Measurements from ENCODE around the gene TMEM165. TPM values are rescaled to one million over a fixed set of nuclear protein-coding genes. Genes with fewer than 3 reads are reported as not detected.
A peak's percentile ranks its signal among the peaks of the same experiment; 100 is the strongest.
"Not testable (repeated sequence)": the region's sequence is repeated elsewhere in the genome, so short reads cannot be mapped to it uniquely, and the experiment has no call there.

TMEM165 gene, protein sequence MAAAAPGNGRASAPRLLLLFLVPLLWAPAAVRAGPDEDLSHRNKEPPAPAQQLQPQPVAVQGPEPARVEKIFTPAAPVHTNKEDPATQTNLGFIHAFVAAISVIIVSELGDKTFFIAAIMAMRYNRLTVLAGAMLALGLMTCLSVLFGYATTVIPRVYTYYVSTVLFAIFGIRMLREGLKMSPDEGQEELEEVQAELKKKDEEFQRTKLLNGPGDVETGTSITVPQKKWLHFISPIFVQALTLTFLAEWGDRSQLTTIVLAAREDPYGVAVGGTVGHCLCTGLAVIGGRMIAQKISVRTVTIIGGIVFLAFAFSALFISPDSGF
- polyA plus RNA-seq (2013, experiment 1 of 2): 76.6 TPM
- 71.7 TPM for polyA plus RNA-seq (2013, experiment 2 of 2)

DNA sequence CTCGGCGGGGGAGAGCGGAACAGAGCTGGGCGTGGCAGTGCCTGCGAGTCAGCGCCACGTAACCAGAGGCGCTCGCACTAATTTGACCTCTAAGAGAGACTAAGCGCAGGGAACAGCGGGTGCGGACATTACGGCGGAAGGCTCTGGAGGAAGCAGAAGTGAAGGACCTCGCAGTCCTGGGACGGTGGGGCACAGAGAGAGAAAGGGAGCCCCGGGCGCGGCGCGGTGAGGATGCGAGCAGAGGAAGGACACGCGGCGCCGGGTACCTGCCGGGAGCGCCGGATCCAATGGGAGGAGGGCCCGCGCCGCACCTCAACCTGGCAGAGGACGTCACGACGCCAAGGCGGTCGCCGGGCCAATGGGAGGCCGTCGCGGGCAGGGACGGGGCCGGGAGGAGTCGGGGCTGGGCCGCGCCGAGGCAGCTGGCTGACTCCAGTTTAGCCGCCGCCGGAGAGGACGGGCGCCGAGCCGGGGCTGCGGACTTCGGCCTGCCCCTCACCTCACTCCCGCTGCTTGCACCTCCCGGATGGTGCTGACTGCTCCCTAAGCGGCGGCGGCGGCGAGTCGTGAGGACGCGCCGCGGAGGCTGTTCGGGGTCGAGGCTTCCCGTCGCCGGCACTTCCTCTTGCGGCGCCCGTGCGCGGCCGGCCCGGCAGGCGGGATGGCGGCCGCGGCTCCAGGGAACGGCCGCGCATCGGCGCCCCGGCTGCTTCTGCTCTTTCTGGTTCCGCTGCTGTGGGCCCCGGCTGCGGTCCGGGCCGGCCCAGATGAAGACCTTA, at the start of gene TMEM165:
TMEM165 (plus strand) TSS at position 429 of the 779 bp plus-strand sequence; CDS start at position 662, 233 bp downstream.
- peaks cover 12% of the 10 kb centered on the region for H3K36me3 ChIP-seq (ENCODE audit: control insufficient read depth, insufficient read depth, low read length)
- WGBS, 2 experiments (ENCODE audit: insufficient coverage in 2 of 2): 0 to 1% methylated on average over 84 to 85 of the region's 95 CpGs
- no peaks in the 10 kb centered on the region for H3K9me3 ChIP-seq (ENCODE audit: control insufficient read depth, low read length)
- no peaks in the 10 kb centered on the region for H3K4me1 ChIP-seq (ENCODE audit: control insufficient read depth, insufficient read depth, low read length, poor library complexity, severe bottlenecking)
- H3K27ac ChIP-seq (ENCODE audit: low read depth, low read length, severe bottlenecking): peak within 1 kb of the TSS; percentile 82
- peak within 1 kb of the TSS; percentile 91 for H3K4me3 ChIP-seq (ENCODE audit: extremely low read depth, insufficient read depth, low read length, poor library complexity, severe bottlenecking)

DNA sequence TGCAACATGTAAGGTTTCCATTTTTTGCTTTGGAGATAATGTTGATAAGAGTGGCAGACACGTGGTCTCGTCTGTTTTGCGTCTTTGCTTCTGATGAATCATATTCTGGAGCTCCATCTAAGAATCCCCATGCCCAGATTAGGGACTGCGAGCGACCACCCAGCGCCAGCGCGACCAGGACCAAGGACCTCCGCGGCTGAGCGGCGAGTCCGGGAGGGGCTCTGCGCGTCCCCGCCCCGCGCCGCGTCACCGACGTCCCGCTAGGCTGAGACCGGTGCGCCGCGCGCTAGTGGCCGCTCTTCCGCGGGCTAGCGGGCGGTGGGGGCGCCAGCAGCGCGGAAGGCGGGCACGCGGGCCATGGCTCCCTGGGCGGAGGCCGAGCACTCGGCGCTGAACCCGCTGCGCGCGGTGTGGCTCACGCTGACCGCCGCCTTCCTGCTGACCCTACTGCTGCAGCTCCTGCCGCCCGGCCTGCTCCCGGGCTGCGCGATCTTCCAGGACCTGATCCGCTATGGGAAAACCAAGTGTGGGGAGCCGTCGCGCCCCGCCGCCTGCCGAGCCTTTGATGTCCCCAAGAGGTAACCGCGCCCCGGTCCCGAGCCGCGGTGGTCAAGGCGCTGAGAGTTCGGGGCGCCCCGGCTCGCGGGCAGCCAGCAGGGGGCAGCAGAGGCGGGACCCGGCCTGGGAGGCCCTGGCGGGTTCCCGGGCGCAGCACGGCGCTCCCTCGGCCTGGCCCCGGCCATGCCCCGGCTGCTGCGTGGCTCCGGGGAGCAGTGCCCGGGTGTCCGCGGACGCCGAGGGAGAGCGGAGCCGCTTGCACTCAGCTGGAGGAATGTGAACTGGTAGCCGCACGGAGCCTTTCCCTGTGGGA, 49.5 kb upstream of the TMEM165 start, which contains the start of gene SRD5A3:
SRD5A3 (plus strand) TSS at position 263 of the 871 bp plus-strand sequence; CDS start at position 358, 95 bp downstream.
- Histone ChIP-seq H3K4me3 (ENCODE audit: extremely low read depth, insufficient read depth, low read length, poor library complexity, severe bottlenecking) (peak within 1 kb of the TSS; percentile 60), H3K9me3 (ENCODE audit: control insufficient read depth, low read length) (no peaks in the 10 kb centered on the region), H3K27ac (ENCODE audit: low read depth, low read length, severe bottlenecking) (peak within 1 kb of the TSS; percentile 93), H3K4me1 (ENCODE audit: control insufficient read depth, insufficient read depth, low read length, poor library complexity, severe bottlenecking) (no peaks in the 10 kb centered on the region), H3K36me3 (ENCODE audit: control insufficient read depth, insufficient read depth, low read length) (no peaks in the 10 kb centered on the region)
- WGBS, 2 experiments (ENCODE audit: insufficient coverage in 2 of 2): 1% methylated on average over 43 to 77 of the region's 95 CpGs

DNA sequence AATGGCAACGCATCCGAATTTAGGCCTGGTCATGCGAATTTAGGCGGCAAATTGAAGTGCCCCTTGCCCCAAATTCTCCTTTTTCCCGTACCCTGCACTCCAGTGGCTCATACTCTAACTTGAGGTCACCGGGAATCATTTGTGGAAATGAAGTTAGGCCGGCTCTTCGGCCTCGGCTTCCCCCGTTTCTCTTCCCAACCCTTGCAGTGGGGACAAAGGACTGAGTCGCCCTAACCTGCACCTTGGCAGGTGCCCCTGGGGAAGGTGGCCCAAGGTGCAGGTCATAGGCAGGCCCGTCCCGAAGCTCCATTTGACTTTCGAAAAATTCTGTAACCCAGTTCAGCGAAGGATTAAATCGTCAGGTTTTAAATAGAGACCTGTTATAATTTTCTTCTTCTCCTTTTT, 48.9 kb upstream of the TMEM165 start:
- peak overlapping the region; percentile 52 for H3K27ac ChIP-seq (ENCODE audit: low read depth, low read length, severe bottlenecking)
- H3K4me1 ChIP-seq (ENCODE audit: control insufficient read depth, insufficient read depth, low read length, poor library complexity, severe bottlenecking): no peaks in the 10 kb centered on the region
- H3K36me3 ChIP-seq (ENCODE audit: control insufficient read depth, insufficient read depth, low read length): peaks cover 4% of the 10 kb centered on the region
- no peaks in the 10 kb centered on the region for H3K9me3 ChIP-seq (ENCODE audit: control insufficient read depth, low read length)
- peak overlapping the region; percentile 60 for H3K4me3 ChIP-seq (ENCODE audit: extremely low read depth, insufficient read depth, low read length, poor library complexity, severe bottlenecking)
- WGBS, 2 experiments (ENCODE audit: insufficient coverage in 2 of 2): 33 to 44% methylated on average over 11 to 14 of the region's 16 CpGs

DNA sequence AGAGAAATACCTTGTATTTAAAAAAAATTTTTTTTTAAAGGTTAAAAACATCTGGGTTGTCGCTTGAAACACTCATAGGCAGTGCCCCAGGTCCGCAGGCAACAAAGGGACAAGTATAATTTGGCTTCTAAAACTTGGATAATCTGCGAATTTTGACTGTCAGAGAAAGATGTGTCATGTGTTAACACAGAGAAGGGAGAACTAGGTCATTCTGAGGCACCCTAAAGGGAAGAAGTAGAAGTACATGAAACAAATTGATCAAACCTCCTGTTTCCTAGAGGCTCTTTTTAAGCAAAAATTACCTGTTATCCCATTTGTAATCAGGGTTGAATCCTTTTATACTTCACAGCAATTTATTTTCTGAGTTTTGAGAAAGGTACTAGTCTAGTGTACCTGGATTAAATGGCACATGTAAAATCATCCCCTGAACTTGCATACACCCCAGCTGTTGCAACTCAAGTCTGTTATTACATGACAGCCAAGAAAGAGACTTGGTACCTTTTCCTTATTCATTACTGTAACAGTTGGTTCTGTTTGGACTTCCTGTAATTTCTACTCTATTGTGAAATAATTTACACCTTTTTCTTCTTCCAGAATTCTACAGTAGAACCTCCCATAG, 48.0 kb upstream of the TMEM165 start:
- no peak overlapping the region for H3K27ac ChIP-seq (ENCODE audit: low read depth, low read length, severe bottlenecking)
- H3K36me3 ChIP-seq (ENCODE audit: control insufficient read depth, insufficient read depth, low read length): peaks cover 9% of the 10 kb centered on the region
- H3K9me3 ChIP-seq (ENCODE audit: control insufficient read depth, low read length): no peaks in the 10 kb centered on the region
- WGBS, 2 experiments (ENCODE audit: insufficient coverage in 2 of 2): 93 to 97% methylated on average over 3 of the region's 3 CpGs
- no peaks in the 10 kb centered on the region for H3K4me1 ChIP-seq (ENCODE audit: control insufficient read depth, insufficient read depth, low read length, poor library complexity, severe bottlenecking)
- H3K4me3 ChIP-seq (ENCODE audit: extremely low read depth, insufficient read depth, low read length, poor library complexity, severe bottlenecking): peak overlapping the region; percentile 60

DNA sequence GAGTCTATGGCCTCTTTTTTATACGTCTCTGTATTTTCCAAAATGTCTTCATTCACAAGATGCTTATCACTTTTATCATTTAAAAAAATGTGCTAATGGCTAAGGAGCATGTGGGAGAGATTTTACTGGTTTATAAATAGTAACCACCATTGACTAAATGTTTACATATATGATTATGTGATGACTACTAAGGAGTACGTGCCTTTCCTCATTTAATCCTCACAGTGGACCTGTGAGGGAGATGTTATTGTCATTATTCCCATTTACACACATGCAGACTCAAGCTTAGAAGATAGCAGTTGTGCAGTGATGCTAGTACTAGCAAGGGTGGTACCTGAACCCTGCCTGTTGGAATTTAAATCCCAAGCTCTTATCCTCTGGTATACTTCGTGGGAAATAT, 47.3 kb upstream of the TMEM165 start:
- 80 to 100% methylated on average over 1 of the region's 3 CpGs for WGBS, 2 experiments (ENCODE audit: insufficient coverage in 2 of 2)
- Histone ChIP-seq H3K27ac (ENCODE audit: low read depth, low read length, severe bottlenecking) (no peak overlapping the region), H3K9me3 (ENCODE audit: control insufficient read depth, low read length) (no peaks in the 10 kb centered on the region), H3K4me3 (ENCODE audit: extremely low read depth, insufficient read depth, low read length, poor library complexity, severe bottlenecking) (no peak overlapping the region), H3K4me1 (ENCODE audit: control insufficient read depth, insufficient read depth, low read length, poor library complexity, severe bottlenecking) (no peaks in the 10 kb centered on the region), H3K36me3 (ENCODE audit: control insufficient read depth, insufficient read depth, low read length) (peaks cover 9% of the 10 kb centered on the region)

DNA sequence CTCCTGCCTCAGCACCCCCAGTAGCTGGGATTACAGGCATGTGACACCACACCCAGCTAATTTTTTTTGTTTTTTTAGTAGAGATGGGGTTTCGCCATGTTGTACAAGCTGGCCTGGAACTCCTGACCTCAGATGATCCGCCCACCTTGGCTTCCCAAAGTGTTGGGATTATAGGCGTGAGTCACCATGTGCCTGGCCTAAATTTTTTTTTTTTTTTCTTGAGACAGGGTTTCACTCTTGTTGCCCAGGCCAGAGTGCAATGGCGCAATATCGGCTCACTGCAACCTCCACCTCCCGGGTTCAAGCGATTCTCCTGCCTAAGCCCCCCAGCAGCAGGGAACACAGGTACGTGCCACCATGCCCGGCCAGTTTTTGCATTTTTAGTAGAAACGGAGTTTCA, 44.9 kb upstream of the TMEM165 start:
- WGBS, 2 experiments (ENCODE audit: insufficient coverage in 2 of 2): 90 to 99% methylated on average over 8 to 10 of the region's 10 CpGs
- H3K27ac ChIP-seq (ENCODE audit: low read depth, low read length, severe bottlenecking); H3K4me1 ChIP-seq (ENCODE audit: control insufficient read depth, insufficient read depth, low read length, poor library complexity, severe bottlenecking); H3K4me3 ChIP-seq (ENCODE audit: extremely low read depth, insufficient read depth, low read length, poor library complexity, severe bottlenecking); H3K9me3 ChIP-seq (ENCODE audit: control insufficient read depth, low read length): not testable (repeated sequence)
- H3K36me3 ChIP-seq (ENCODE audit: control insufficient read depth, insufficient read depth, low read length): peaks cover 13% of the 10 kb centered on the region

DNA sequence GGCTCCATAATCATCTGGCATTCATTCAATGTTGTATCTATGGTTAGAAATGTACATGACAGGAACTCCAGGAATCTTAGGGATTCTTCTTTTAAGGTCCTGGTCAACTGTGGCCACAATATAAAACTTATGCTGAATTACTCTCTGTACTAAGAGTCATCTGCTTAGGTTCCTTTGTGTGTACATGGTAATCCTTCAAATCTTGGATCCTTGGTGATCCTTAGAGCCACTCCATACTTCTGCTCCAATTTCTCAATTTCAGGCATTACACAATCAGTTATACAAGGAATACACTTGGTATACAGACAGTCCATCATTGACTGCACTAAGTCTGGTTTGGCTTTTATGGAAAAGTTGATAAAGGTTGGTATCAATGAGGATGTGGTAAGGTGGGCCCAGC, 43.9 kb upstream of the TMEM165 start:
- Histone ChIP-seq H3K27ac (ENCODE audit: low read depth, low read length, severe bottlenecking) (no peak overlapping the region), H3K4me3 (ENCODE audit: extremely low read depth, insufficient read depth, low read length, poor library complexity, severe bottlenecking) (no peak overlapping the region), H3K4me1 (ENCODE audit: control insufficient read depth, insufficient read depth, low read length, poor library complexity, severe bottlenecking) (peaks cover 4% of the 10 kb centered on the region), H3K36me3 (ENCODE audit: control insufficient read depth, insufficient read depth, low read length) (peaks cover 13% of the 10 kb centered on the region), H3K9me3 (ENCODE audit: control insufficient read depth, low read length) (no peaks in the 10 kb centered on the region)

DNA sequence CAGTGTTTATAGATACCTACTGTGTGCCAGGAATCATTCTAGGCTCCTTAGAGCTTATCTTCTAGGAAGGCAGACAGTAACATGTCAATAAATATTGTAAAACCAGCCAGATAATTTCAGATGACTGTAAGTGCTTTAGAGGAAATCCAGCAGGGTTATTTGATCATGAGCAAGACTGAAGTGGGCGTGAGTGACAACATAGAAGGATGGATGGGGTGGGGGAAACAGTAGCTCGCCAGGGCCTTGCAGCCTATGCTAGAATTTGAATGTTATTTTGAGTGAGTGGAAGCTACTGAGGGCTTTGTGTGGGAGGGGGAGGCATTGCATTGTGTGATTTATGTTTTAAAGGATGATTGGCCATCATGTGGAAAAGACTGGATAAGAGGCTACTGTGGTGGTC, 43.0 kb upstream of the TMEM165 start:
- Histone ChIP-seq H3K4me1 (ENCODE audit: control insufficient read depth, insufficient read depth, low read length, poor library complexity, severe bottlenecking) (peaks cover 4% of the 10 kb centered on the region), H3K36me3 (ENCODE audit: control insufficient read depth, insufficient read depth, low read length) (peaks cover 13% of the 10 kb centered on the region)

DNA sequence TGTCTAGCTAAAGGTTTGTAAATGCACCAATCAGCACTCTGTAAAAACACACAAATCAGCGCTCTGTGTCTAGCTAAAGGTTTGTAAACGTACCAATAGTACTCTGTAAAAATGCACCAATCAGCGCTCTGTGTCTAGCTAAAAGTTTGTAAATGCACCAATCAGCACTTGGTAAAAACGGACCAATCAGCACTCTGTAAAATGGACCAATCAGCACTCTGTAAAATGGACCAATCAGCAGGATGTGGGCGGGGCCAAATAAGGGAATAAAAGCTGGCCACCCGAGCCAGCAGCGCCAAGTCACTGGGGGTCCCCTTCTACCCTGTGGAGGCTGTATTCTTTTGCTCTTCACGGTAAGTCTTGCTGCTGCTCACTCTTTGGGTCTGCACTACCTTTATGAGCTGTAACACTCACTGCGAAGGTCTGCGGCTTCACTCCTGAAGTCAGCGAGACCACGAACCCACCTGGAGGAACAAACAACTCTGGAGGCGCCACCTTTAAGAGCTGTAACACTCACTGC, 42.5 kb upstream of the TMEM165 start:
- H3K9me3 ChIP-seq (ENCODE audit: control insufficient read depth, low read length); H3K4me3 ChIP-seq (ENCODE audit: extremely low read depth, insufficient read depth, low read length, poor library complexity, severe bottlenecking); H3K4me1 ChIP-seq (ENCODE audit: control insufficient read depth, insufficient read depth, low read length, poor library complexity, severe bottlenecking); H3K27ac ChIP-seq (ENCODE audit: low read depth, low read length, severe bottlenecking): not testable (repeated sequence)
- 92 to 93% methylated on average over 12 to 13 of the region's 13 CpGs for WGBS, 2 experiments (ENCODE audit: insufficient coverage in 2 of 2)
- H3K36me3 ChIP-seq (ENCODE audit: control insufficient read depth, insufficient read depth, low read length): peaks cover 13% of the 10 kb centered on the region

More for the DNA sequence above, 43.0 kb upstream of the TMEM165 start:
- Histone ChIP-seq H3K9me3 (ENCODE audit: control insufficient read depth, low read length) (no peaks in the 10 kb centered on the region), H3K4me3 (ENCODE audit: extremely low read depth, insufficient read depth, low read length, poor library complexity, severe bottlenecking) (no peak overlapping the region), H3K27ac (ENCODE audit: low read depth, low read length, severe bottlenecking) (no peak overlapping the region)
- WGBS, 2 experiments (ENCODE audit: insufficient coverage in 2 of 2): 93 to 100% methylated on average over 2 of the region's 2 CpGs

DNA sequence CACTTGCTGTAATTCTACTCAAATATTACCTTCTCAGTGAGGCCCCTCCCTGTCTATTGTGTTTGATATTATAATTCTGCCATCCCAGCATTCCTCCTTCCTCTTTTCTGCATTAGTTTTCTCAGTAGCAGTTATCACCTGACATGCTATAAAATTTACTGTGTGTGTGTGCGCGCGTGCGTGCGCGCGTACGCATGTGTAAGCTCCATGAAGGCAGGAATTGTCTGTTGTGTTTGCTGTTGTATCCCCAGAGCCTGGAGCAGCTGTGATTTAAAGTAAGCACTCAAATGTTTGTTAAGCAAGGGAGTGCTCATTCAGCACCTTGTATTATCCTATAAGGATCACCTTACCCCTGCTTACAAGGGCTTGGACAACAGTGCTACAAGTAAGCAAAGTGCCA, 41.1 kb upstream of the TMEM165 start:
- 100% methylated on average over 3 of the region's 8 CpGs; no CpG with 5 or more reads in 1 of the 2 experiments for WGBS, 2 experiments (ENCODE audit: insufficient coverage in 2 of 2)
- Histone ChIP-seq H3K27ac (ENCODE audit: low read depth, low read length, severe bottlenecking) (no peak overlapping the region), H3K4me3 (ENCODE audit: extremely low read depth, insufficient read depth, low read length, poor library complexity, severe bottlenecking) (no peak overlapping the region), H3K36me3 (ENCODE audit: control insufficient read depth, insufficient read depth, low read length) (peaks cover 13% of the 10 kb centered on the region), H3K4me1 (ENCODE audit: control insufficient read depth, insufficient read depth, low read length, poor library complexity, severe bottlenecking) (peaks cover 4% of the 10 kb centered on the region), H3K9me3 (ENCODE audit: control insufficient read depth, low read length) (no peaks in the 10 kb centered on the region)

All from mesodermal cell (in vitro differentiated cells).